Renal cortical epithelial cell (primary cell): Measurements from ENCODE around the gene UBE2S. TPM values are rescaled to one million over a fixed set of nuclear protein-coding genes. Genes with fewer than 3 reads are reported as not detected.

Source experiments
- DNase-seq: peaks from one replicate; pipeline ENCODE4 v3.0.0-alpha.2; 2011; ENCODE audit warnings: low read depth
- total RNA-seq: library from RNA; depleted of rRNA; stranded (reverse); fragments of >200 nt; gene quantifications from 2 replicates; pipeline ENCODE4 v1.2.3, GENCODE V29; 2014

UBE2S gene
- total RNA-seq, 1 donor from 2014 or later: 13.6 TPM

GRCh38 chr19:55384131-55384919 lies 23.3 kb downstream of the UBE2S start, which contains the start of gene TMEM238:
TSS of gene TMEM238 (minus strand) at chr19:55384292. CDS start at chr19:55384259, 33 bp downstream.
- DNase-seq: no peak

- no peak for DNase-seq
Measured at GRCh38 chr19:55383279-55384130, 24.1 kb downstream of the UBE2S start.

GRCh38 chr19:55382522-55383054 lies 25.0 kb downstream of the UBE2S start:
- no peak for DNase-seq

- no peak for DNase-seq
Measured at GRCh38 chr19:55382013-55382412, 25.6 kb downstream of the UBE2S start.

- no peak for DNase-seq
Measured at GRCh38 chr19:55379174-55379573, 28.4 kb downstream of the UBE2S start.

- no peak for DNase-seq
Measured at GRCh38 chr19:55377356-55378131, 30.0 kb downstream of the UBE2S start.

GRCh38 chr19:55376241-55376933 lies 31.2 kb downstream of the UBE2S start, which contains the start of gene TMEM190:
TSS of gene TMEM190 (plus strand) at chr19:55376826. CDS start at chr19:55376854, 28 bp downstream.
- no peak for DNase-seq

GRCh38 chr19:55373993-55374757 lies 33.4 kb downstream of the UBE2S start:
- no peak for DNase-seq

GRCh38 chr19:55373306-55373992 lies 34.1 kb downstream of the UBE2S start:
- no peak for DNase-seq

- no peak for DNase-seq
Measured at GRCh38 chr19:55372316-55373081, 35.1 kb downstream of the UBE2S start.

GRCh38 chr19:55370305-55370988 lies 37.1 kb downstream of the UBE2S start, which contains the start of gene IL11:
TSS of gene IL11 (minus strand) at chr19:55370463. CDS start at chr19:55370310, 153 bp downstream.
- no peak for DNase-seq

- DNase-seq: no peak
Measured at GRCh38 chr19:55369653-55370304, 37.8 kb downstream of the UBE2S start.

GRCh38 chr19:55368701-55369563 lies 38.7 kb downstream of the UBE2S start:
- no peak for DNase-seq

GRCh38 chr19:55368106-55368505 lies 39.5 kb downstream of the UBE2S start:
- DNase-seq: no peak

GRCh38 chr19:55366790-55367189 lies 40.8 kb downstream of the UBE2S start:
- no peak for DNase-seq

GRCh38 chr19:55365964-55366363 lies 41.6 kb downstream of the UBE2S start:
- no peak for DNase-seq

GRCh38 chr19:55365245-55365644 lies 42.3 kb downstream of the UBE2S start:
- DNase-seq: no peak
